ENCODE data around the gene TCOF1.

- no peak for TF ChIP-seq BACH2 (CRISPR knock-in tag; IDR thresholded peaks at IDR 0.05; ENCODE audit: borderline replicate concordance)
- TF ChIP-seq ZNF70 (CRISPR knock-in tag; IDR thresholded peaks at IDR 0.05) = no peak
- TF ChIP-seq ESRRG (CRISPR knock-in tag; IDR thresholded peaks at IDR 0.05) = no peak
- TF ChIP-seq POU6F1 (CRISPR knock-in tag; IDR thresholded peaks at IDR 0.05; ENCODE audit: borderline replicate concordance, low read depth) = no peak
- no peak for TF ChIP-seq CSDC2 (CRISPR knock-in tag; IDR thresholded peaks at IDR 0.05)
- no peak for TF ChIP-seq ZC3H10 (CRISPR knock-in tag; IDR thresholded peaks at IDR 0.05)
- no peak for TF ChIP-seq TCF4 (CRISPR knock-in tag; IDR thresholded peaks at IDR 0.05; ENCODE audit: borderline replicate concordance)
- no peak for TF ChIP-seq ZFP3 (CRISPR knock-in tag; IDR thresholded peaks at IDR 0.05)
Observed at GRCh38 chr5:150406723-150407095, 49.2 kb downstream of the TCOF1 start.
